ENCODE data around the gene MTG2. TPM values are rescaled to one million over a fixed set of nuclear protein-coding genes. Genes with fewer than 3 reads are reported as not detected.
A peak's percentile ranks its signal among the peaks of the same experiment; 100 is the strongest.

The MTG2 gene
- total and polyA plus RNA-seq, 2 experiments from 2014 or later, result 11.3 to 11.7 TPM

- no peak for DNase-seq (ENCODE audit: low spot score)
- H3K4me3 Mint-ChIP-seq, result no peak overlapping the region
- H4K20me1 ChIP-seq (replicated peaks; ENCODE audit: insufficient read depth), result no peaks in the 10 kb centered on the region
- no peak overlapping the region for H3K27ac ChIP-seq (ENCODE audit: low read depth)
- no peaks in the 10 kb centered on the region for H3K9me3 Mint-ChIP-seq
- H2AFZ ChIP-seq, result no peak overlapping the region
- H3K4me3 ChIP-seq, result no peak overlapping the region
- no peaks in the 10 kb centered on the region for H3K36me3 ChIP-seq (ENCODE audit: insufficient read depth)
- peaks cover 16% of the 10 kb centered on the region for H3K4me1 Mint-ChIP-seq
- no peaks in the 10 kb centered on the region; the same call in 2 of the 3 replicates for H3K36me3 Mint-ChIP-seq (ENCODE audit: low read depth)
- H3K79me2 ChIP-seq (replicated peaks; ENCODE audit: insufficient read depth), result no peaks in the 10 kb centered on the region
- peaks cover 5% of the 10 kb centered on the region; the same call in 1 of the 2 replicates for H3K4me1 ChIP-seq (ENCODE audit: insufficient read depth)
- H3K27me3 Mint-ChIP-seq (ENCODE audit: insufficient read depth, low read depth, poor library complexity), result peaks cover 12% of the 10 kb centered on the region
- TF ChIP-seq STAT1 (IDR thresholded peaks at IDR 0.05; ENCODE audit: unreplicated experiment) (no peak), ZNF331 (CRISPR knock-in tag; IDR thresholded peaks at IDR 0.05; ENCODE audit: low read depth) (no peak), EZH2 (IDR thresholded peaks at IDR 0.05; ENCODE audit: low read depth, unreplicated experiment) (no peak), ETS1 (IDR thresholded peaks at IDR 0.05) (no peak)
- no peaks in the 10 kb centered on the region for H3K9me2 ChIP-seq (ENCODE audit: insufficient read depth)
- no peak for ATAC-seq
- H3K4me2 ChIP-seq, result no peak overlapping the region
- no peaks in the 10 kb centered on the region for H3F3A ChIP-seq (replicated peaks; ENCODE audit: low read depth)
- H3K27ac Mint-ChIP-seq, result no peak overlapping the region
- H3K27me3 ChIP-seq (ENCODE audit: insufficient read depth), result peaks cover 14% of the 10 kb centered on the region
Observed at GRCh38 chr20:62225820-62226635, 43.2 kb downstream of the MTG2 start.

GRCh38 chr20:62226707-62227590, 44.1 kb downstream of the MTG2 start:
- H3K4me1 Mint-ChIP-seq, result peaks cover 11% of the 10 kb centered on the region
- H3K9me3 Mint-ChIP-seq, result no peaks in the 10 kb centered on the region
- H3K36me3 Mint-ChIP-seq (ENCODE audit: low read depth), result no peaks in the 10 kb centered on the region; the same call in 2 of the 3 replicates
- DNase-seq (ENCODE audit: low spot score), result no peak
- Histone ChIP-seq H3K4me2 (no peak overlapping the region), H3K36me3 (ENCODE audit: insufficient read depth) (no peaks in the 10 kb centered on the region), H3K27me3 (ENCODE audit: insufficient read depth) (peaks cover 4% of the 10 kb centered on the region; the same call in 1 of the 2 replicates), H3K27ac (ENCODE audit: low read depth) (no peak overlapping the region), H4K20me1 (replicated peaks; ENCODE audit: insufficient read depth) (no peaks in the 10 kb centered on the region), H3K4me3 (no peak overlapping the region), H2AFZ (no peak overlapping the region; the same call in 1 of the 2 replicates), H3F3A (replicated peaks; ENCODE audit: low read depth) (no peaks in the 10 kb centered on the region), H3K9me2 (ENCODE audit: insufficient read depth) (no peaks in the 10 kb centered on the region), H3K79me2 (replicated peaks; ENCODE audit: insufficient read depth) (no peaks in the 10 kb centered on the region), H3K4me1 (ENCODE audit: insufficient read depth) (no peaks in the 10 kb centered on the region)
- TF ChIP-seq EZH2 (IDR thresholded peaks at IDR 0.05; ENCODE audit: low read depth, unreplicated experiment), result no peak
- TF ChIP-seq ETS1 (IDR thresholded peaks at IDR 0.05), result no peak
- no peak for TF ChIP-seq ZNF331 (CRISPR knock-in tag; IDR thresholded peaks at IDR 0.05; ENCODE audit: low read depth)
- no peak for TF ChIP-seq JUNB (IDR thresholded peaks at IDR 0.05; ENCODE audit: unreplicated experiment)
- no peak for TF ChIP-seq CREB1 (CRISPR knock-in tag; IDR thresholded peaks at IDR 0.05; ENCODE audit: low read depth)
- TF ChIP-seq ZNF114 (CRISPR knock-in tag; IDR thresholded peaks at IDR 0.05), result no peak
- TF ChIP-seq ZNF462 (CRISPR knock-in tag; IDR thresholded peaks at IDR 0.05), result no peak
- TF ChIP-seq EZH2phosphoT487 (IDR thresholded peaks at IDR 0.05; ENCODE audit: unreplicated experiment), result no peak
- no peak overlapping the region; the same call in 2 of the 3 replicates for H3K4me3 Mint-ChIP-seq
- peaks cover 3% of the 10 kb centered on the region for H3K27me3 Mint-ChIP-seq (ENCODE audit: insufficient read depth, low read depth, poor library complexity)
- peak overlapping the region; percentile 43; the same call in 1 of the 2 replicates for H3K27ac Mint-ChIP-seq
- no peak for ATAC-seq

All from GM23338 (cell line).